ENCODE data around the gene PEX7.
A peak's percentile ranks its signal among the peaks of the same experiment; 100 is the strongest.
"Not testable (repeated sequence)": the region's sequence is repeated elsewhere in the genome, so short reads cannot be mapped to it uniquely, and the experiment has no call there.

Gene PEX7

GRCh38 chr6:136956590-136957544 lies 134.5 kb downstream of the PEX7 start:
- DNase-seq = peak; percentile 91

GRCh38 chr6:136958168-136958567 lies 135.8 kb downstream of the PEX7 start:
- no peak for DNase-seq

GRCh38 chr6:136959471-136959891 lies 137.1 kb downstream of the PEX7 start:
- DNase-seq = peak; percentile 96

GRCh38 chr6:136959935-136960334 lies 137.5 kb downstream of the PEX7 start:
- not testable (repeated sequence) for DNase-seq

- no peak for DNase-seq
These were observed 138.4 kb downstream of the PEX7 start for GRCh38 chr6:136960781-136961180.

GRCh38 chr6:136961848-136962247 lies 139.5 kb downstream of the PEX7 start:
- peak; percentile 73 for DNase-seq

GRCh38 chr6:136962661-136963060 lies 140.3 kb downstream of the PEX7 start:
- peak; percentile 98 for DNase-seq

GRCh38 chr6:136963259-136963658 lies 140.9 kb downstream of the PEX7 start:
- DNase-seq = peak; percentile 34
